SK-N-MC (cell line): ENCODE data around the gene JADE3.

Source experiments
- EZH2 ChIP-seq: fragments of 200-600 bp; sonication (generic); IDR thresholded peaks from one replicate; pipeline ENCODE4 v1.6.1; 2017; ENCODE audit warnings: antibody characterized with exemption
- POLR2AphosphoS5 ChIP-seq: IDR thresholded peaks from 2 replicates; pipeline ENCODE4 v1.6.1; 2012; ENCODE audit warnings: mild to moderate bottlenecking, low read depth, low read length, borderline replicate concordance

DNA sequence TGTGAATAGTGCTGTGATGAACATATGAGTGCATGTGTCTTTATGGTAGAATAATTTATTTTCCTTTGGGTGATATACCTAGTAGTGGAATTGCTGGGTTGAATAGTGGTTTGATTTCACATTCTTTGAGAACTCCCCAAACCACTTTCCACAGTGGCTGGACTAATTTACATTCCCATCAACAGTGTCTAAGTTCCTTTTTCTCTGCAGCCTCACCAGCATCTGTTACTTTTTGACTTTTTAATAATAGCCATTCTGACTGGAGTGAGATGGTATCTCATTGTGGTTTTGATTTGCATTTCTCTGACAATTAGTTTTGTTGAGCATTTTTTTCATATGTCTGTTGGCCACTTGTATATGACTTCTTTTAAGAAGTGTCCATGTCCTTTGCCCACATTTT lies 29.1 kb downstream of the JADE3 start:
- TF ChIP-seq POLR2AphosphoS5 (no peak), EZH2 (no peak)
